Activated CD4-positive, CD25-positive, alpha-beta regulatory T cell treated with anti-CD3 and anti-CD28 coated beads, Interleukin-2, amount 50 U/mL, for 24 hours (primary cell): ENCODE results near the gene MARCHF9.

Experiments
- ATAC-seq, 2 donors: fragments of 150-1000 bp; cut with Tn5 transposase; one replicate each; pipeline ENCODE4 v1.10.0; 2021; ENCODE audit warnings: mild to moderate bottlenecking in 1 of 2, moderate library complexity in 1 of 2

MARCHF9 gene

GRCh38 chr12:57724003-57724935, 30.6 kb upstream of the MARCHF9 start:
- ATAC-seq: no peak

DNA sequence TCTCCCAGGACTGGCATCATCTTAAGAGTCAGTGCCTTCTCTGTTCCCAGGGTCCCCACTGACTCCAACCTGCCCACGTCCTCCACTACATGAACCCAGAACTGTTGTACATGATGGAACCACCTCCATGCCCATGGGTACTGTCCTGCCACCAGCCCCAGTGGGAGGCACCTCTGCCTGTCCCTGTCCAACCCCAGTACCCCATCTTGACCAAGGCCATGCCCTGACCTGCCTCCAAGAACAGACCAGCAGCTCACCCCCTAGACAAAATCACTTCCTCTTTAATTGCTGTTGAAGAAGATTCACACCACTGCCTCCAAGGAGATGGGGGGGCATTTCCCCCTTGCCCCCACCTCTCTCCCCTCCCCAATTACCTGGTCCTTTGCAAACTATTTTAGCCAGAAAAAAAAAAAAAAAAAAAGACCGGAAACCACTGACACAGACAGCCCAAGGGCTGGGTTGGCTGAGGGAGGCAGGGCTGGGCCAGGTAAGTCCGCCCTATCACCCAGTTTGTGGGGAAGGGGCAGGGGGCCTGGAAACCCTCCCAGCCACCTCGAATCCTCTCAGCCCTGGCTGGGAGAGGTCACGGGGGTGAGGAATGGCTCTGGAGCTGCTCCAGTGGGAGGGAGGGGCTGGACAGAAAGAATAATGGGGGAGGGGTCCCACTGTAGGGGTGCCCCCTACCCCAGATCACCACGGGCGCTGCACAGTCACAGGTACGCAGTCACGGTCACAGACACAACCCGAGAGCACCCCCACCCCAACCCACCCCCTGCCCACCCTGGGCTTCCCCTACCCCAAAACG, 29.8 kb upstream of the MARCHF9 start:
- ATAC-seq: no peak

DNA sequence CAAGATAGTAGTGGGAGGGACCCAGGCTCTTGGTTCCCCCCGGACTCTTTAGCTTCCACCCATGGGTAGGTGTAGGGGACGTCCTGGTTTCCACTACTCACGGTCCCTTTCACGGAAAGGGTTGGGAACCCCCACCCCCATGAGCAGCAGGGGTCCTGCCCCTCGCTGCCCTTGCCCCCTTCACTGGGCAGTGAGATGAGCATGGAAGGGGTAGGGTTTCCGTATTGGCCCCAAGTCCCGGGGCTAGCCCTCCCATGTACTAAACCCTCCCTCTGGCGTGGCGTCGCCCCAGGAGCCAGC, 29.1 kb upstream of the MARCHF9 start:
- ATAC-seq: no peak

GRCh38 chr12:57726151-57726883, 28.6 kb upstream of the MARCHF9 start:
- no peak for ATAC-seq

DNA sequence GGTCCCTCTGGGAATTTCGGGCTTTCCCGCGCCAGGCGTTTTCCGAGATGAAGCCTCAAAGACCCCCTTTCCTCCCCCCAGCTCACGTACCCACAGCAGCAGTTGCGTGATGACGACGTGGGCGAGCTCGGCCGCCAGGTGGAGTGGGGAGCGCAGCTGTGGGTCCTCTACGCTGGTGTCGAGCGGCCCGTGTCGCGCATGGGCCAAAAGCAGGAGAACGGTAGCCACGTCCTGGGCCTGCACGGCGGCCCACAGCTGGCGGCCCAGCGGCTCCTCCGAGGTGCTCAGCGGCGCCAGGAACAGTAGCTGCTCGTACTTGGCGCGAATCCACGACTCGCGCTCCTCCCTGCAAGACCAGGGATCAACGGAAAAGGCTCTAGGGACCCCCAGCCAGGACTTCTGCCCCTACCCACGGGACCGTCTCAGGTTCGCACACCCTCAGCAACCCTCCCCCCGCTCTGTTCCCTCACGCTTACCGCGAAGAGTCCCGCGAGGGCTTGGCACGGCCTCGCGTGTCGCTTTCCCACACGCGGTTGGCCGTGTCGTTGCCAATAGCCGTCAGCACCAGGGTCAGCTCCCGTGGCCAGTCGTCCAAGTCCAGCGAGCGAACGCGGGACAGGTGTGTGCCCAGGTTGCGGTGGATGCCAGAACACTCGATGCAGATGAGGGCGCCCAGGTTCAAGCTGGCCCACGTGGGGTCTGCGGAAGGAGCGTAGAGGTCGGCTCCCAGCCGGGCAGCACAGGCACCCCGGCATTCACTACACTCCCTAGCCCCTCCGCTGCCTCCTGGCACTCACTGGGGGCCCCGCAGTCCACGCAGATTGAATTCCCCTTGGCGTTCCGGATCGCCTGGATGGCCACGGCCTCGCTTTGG, 27.8 kb upstream of the MARCHF9 start:
- no peak for ATAC-seq

GRCh38 chr12:57727758-57728395, 27.0 kb upstream of the MARCHF9 start:
- no peak for ATAC-seq

DNA sequence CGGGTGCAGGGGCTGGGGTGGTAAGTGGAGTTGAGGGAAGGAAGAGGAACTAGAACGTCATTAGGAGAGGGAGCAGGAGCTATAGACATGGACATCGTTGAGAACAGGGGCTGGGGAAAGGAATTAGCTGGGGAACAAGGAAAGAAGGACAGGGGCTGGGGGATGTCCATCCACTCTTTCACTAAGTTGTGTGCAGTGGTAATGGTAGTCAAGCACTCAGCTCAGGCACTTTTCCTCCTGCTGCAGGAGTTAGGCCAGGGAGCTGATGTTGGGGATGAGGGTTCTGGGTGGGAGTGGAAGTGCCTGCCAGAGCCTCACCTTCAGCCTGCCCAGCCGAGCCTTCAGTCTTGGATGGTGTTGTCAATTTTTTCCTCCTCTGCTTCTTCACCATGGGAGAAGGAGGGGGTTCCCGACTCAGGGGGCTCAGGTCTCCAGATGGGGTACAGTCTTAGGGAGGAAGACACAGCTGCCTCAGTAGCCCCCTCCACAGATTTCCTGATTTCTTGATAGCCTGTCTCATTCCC, 25.5 kb upstream of the MARCHF9 start:
- no peak for ATAC-seq

DNA sequence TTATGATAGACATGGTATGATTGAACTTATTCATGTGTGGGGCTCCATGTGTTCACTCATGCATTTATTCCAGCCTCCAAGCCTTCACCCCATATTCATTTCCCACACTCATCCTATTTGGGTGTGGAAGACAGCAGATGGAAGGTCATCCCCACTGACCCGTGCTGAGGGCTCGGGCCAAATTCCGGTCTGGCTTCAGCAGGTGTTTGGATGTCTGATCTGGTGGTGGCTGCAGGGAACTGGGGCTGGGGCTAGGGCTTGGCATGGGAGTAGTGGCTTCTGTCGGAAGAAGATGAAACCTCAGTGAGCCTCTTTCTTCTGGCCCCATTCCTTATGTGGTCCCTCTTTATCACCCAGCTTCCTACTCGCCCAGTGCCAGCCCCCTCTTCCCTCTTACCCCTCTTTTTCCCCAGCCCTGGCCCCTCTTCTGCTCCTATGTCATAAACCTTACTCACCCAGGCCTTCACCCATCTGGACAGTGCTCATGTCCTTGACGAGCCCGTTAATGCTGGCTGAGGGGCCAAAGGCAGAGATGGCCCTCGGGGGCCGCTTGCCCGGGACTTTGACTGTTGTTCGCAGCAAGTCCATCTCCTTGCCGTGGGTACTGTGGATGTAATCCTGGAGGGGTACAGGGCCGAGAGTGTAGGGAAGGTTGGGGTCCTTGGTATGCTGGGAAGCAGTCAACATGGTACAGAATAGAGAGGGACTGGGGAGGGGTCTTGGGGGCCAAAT, 24.4 kb upstream of the MARCHF9 start:
- no peak for ATAC-seq

GRCh38 chr12:57731411-57732080, 23.4 kb upstream of the MARCHF9 start:
- no peak for ATAC-seq

DNA sequence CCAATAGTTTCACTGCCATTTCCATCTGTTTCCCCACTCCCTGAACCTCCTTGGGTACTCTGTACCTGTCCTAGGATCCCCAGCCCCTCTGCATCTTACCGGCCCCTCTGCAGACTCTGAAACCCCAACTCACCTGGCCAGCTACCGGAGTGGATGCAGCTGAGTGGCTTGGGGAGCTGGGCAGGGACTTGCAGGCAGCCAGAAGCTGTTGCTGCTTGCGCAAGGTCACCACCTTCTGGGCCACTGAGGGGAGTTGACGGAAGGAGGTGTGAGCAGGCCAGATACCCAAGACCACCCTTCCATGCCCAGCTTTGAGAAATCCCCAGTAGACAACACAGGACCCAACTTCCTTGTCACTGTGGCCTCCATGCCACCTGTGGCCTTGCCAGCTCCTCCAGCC, 22.6 kb upstream of the MARCHF9 start:
- no peak for ATAC-seq

DNA sequence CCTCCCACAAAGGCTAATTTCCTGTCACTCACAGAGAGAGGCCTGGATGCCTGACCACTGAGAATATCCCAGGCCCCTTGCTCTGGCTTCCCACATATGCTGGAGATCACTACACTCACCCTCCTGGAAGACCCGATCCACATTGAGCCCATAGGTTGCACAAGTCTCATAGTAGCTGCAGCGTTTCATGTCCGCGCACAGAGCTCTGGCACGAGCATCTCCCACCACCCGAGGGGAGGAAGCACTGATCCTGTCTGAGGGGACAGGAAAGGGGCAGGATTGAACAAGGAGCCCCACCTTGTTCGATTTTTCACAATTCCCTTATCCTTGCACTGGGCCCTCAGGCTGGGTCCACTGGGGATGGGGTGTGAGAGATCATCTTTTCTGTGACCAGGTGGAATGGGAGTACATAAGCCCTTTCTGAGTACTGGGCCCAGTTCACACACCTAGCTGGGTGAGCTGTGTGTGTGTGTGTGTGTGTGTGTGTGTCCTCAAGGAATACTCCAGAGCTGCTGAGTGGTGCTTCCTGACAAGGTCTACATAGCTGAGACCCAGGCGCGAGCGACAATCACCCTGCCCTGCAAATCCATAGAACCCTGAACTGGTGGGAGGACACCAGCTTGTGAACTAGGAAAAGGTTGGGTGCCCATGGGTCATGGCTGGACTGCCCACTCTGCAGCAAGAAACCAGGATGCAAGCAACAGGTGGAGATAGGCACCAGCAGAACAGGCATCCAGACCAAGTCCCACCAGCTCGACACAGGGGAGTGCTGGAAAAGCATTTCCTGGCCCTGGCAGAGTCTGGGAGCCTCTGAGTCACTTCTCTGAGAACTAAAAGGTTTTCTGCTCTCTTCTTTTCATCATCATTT, 21.9 kb upstream of the MARCHF9 start:
- ATAC-seq: no peak

- ATAC-seq: no peak
These were observed 21.0 kb upstream of the MARCHF9 start for GRCh38 chr12:57733928-57734327.

DNA sequence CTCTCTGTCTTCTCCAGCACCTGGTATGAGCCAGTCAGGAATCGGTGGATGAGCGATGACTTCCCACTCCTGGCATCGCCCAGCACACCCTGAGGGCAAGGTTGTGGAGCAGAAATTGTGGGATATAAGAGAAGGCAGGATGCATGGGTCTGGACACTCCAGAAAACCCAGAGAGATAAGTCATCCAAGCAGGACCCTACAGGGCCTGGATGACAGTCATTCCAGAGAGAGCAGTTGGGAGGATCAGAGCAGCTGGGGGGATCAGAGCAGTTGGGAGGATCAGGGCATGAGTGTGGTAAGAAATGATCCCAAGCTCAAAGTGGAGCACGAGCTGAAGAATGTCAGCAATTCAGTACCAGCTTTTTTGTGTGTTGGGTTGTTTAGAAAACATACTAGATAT, 20.3 kb upstream of the MARCHF9 start:
- no peak for ATAC-seq

- ATAC-seq: no peak
These were observed 19.6 kb upstream of the MARCHF9 start for GRCh38 chr12:57735198-57735855.

DNA sequence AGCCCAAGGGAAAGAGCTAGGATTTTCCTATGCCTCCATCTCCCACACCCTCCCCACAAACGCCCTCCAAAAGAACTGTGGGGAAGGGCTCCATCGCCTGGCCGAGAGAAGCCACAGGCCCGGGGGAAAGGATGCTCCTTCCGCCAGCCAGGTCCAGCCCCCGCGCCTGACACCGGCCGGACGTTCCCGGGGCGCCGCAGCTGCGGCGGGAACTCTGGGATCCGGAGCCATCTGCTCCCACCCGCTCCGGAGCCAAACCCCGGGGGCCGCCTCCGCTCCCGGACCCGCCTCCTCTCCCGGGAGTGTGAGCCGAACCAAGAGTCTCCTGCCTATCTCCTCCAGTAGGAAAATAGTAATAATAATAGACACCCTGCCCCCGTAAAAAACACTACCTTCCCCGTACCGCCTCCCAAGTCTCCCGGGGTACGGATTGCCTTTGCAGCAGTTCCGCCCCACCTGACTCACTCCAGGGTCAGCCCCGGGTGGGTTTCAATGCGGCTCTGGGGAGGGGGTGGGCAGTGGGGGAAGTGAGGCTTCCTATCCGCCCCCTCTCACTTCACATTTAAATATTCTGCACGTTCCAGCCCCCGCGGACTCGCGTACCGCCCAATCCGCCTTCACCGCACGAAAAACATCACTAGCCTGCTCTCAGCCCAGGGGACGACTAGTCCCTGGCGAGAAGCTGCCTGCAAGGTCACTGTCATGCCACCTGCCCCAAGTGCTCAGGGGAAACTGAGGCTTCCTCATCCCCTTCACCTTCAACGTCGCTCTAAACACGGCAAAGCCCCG, 18.8 kb upstream of the MARCHF9 start:
- ATAC-seq: no peak

GRCh38 chr12:57736741-57737466, 18.0 kb upstream of the MARCHF9 start:
- ATAC-seq: no peak
